IPS-11a (cell line): Measurements from ENCODE around the gene MYO19.
"Not testable (repeated sequence)": the region's sequence is repeated elsewhere in the genome, so short reads cannot be mapped to it uniquely, and the experiment has no call there.

Experiments
- H3K4me3 ChIP-seq: one replicate; pipeline ENCODE4 v1.5.1; 2013; ENCODE audit warnings: low read depth, low read length, control low read depth

MYO19 gene

DNA sequence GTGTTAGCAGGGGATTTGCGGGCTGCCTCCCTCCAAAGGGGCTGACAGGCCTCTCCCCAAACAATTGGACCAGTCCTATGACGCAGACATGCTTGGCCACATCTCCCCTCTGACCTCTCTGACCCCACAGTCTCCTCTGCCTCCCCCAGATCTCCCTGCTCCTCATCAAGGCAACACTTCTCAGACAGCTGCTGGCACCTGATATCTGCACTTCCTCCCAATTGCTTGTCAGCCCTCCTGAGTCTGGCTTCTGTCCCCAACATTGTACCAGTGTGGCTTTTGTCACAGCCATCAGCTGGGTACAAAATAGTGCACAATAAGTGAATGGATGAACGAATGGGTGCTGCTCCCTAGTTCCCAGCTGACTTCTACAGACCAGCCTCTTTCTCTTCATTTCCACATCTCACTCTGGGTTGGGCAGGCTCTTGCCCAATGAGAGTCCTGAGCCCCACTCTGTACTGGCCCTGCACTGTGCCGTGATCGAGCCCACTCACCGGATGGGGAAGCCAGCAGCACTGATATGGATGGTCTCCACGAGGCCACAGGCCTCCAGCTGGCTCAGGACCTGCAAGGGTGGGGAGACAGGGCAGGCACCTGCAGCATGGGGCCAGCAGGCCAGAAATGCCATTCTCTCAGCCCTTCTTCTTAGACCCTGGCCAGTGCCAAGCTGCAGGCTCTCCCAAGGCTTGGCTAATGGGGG is 31.1 kb downstream of the MYO19 start:
- H3K4me3 ChIP-seq, result no peak overlapping the region

GRCh38 chr17:36501963-36502362 is 32.7 kb downstream of the MYO19 start:
- no peak overlapping the region for H3K4me3 ChIP-seq

- no peak overlapping the region for H3K4me3 ChIP-seq
Observed at GRCh38 chr17:36501351-36501750, 33.3 kb downstream of the MYO19 start.

- H3K4me3 ChIP-seq, result no peak overlapping the region
Observed at GRCh38 chr17:36500745-36501225, 33.9 kb downstream of the MYO19 start.

GRCh38 chr17:36498560-36499300 is 35.9 kb downstream of the MYO19 start:
- H3K4me3 ChIP-seq, result no peak overlapping the region

DNA sequence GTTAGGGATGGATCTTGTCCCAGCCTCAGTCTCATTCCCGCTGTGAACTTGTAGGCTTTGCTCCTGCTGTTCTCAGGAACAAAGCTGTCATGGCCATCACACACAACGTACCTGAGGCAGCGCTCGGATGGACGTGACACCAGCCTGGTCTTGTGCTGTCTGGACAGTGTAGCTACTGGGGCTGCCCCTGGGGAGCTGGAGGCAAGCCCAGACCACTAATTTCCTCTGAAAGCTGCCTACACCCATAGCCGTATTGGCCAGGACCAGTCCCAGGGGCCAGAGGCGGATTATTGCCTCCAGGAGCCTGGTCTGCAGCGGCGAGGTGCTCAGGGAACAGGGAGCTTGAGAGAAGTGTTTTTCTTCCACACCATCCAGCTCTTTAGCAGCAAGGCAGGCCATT is 36.5 kb downstream of the MYO19 start:
- no peak overlapping the region for H3K4me3 ChIP-seq

DNA sequence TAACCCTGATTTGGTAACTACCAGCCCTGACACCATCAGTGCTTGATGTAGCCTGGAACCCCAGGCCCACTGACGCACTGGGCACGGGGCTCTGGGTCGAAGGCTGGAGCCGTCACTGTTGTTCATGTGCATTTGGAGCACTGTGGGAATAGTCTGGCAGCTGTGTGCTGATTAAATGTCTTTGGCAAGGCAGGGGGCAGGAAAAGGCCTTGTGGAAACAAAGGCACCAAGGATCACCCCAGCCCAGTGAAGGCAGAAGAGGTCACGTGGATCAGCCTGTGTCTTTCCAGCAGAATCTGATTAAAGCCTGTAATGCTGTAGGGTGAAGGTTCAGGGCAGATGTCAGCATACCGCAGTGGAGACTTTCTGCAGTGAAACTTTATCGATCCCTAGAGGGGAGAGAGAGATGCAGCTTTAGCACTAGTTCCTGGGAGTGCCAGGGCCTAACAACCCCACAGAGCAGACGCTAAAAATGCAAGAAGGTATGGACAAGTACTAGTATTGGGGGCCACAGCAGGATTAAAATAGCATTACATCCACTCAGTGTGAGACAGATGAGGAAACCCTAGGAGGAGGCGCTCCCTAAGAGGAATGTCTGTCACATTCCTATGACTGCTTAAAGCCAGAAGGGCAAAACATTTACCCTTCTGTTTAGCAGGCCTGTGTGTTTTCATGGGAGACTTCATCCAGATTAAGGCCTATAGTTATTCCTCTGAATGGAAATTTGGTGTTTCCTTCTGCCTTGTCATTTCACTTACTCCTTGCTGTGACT is 38.5 kb downstream of the MYO19 start:
- no peak overlapping the region for H3K4me3 ChIP-seq

DNA sequence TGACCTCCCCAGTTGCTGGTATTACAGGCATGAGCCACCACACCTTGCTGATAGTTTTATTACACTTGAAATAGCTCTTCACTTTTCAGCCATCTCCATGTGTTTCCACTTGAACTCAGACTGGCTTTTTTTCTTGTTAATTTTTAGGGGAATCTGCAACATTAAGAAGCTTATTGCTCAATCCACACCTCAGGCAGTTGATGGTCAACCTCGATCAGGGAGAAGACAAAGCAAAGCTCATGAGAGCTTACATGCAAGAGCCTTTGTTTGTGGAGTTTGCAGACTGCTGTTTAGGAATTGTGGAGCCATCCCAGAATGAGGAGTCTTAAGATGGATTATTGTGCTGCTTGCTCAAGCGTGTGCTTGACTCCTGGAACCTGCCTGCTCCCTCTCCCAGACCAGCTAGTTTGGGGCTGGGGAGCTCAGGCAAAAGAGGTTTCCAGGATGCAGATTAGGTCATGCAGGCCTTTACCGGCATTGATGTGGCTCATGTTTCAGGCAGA is 39.5 kb downstream of the MYO19 start:
- H3K4me3 ChIP-seq, result no peak overlapping the region

DNA sequence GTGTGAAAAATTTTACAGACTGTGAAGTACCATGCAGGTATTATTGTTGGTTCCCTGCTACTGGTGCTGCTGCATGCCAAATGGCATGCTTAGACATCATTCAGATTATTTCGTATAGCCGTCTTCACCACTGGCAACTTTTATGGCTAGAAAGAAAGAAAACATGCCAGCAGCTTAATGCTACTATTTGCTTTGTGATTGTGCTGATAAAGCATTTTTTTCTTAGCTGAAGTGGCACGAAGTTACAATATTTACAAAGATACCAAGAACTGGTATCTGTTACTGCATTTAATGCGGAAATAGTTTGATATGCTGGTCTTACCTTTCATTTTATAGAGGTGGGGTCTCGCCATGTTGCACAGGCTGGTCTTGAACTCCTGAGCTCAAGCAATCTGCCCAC is 40.0 kb downstream of the MYO19 start:
- H3K4me3 ChIP-seq, result no peak overlapping the region

- H3K4me3 ChIP-seq, result no peak overlapping the region
Observed at GRCh38 chr17:36493956-36494355, 40.7 kb downstream of the MYO19 start.

- peak within 1 kb of the TSS; percentile 88 for H3K4me3 ChIP-seq
Observed at GRCh38 chr17:36486204-36487194, 48.2 kb downstream of the MYO19 start, which contains the start of gene ZNHIT3. ZNHIT3 (plus strand) TSS chr17:36486681; CDS start chr17:36486700, 19 bp downstream.

- peak overlapping the region; percentile 88 for H3K4me3 ChIP-seq
Observed at GRCh38 chr17:36485805-36486203, 48.9 kb downstream of the MYO19 start.

- no peak overlapping the region for H3K4me3 ChIP-seq
Observed at GRCh38 chr17:36485027-36485426, 49.6 kb downstream of the MYO19 start.

DNA sequence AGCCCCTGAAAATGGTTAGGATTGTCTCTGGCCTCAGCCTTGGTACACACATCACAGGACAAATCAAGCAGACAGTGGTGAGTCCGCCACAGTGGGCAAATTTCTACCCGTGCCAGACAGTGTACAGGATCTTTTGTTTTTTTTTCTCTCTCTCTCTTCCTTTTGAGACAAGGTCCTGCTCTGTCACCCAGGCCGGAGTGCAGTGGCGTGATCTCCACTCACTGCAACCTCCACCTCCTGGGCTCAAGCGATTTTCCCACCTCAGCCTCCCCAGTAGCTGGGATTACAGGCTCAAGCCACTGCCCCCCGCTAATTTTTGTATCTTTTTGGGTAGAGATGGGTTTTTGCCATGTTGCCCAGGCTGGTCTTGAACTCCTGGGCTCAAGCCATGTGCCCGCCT is 50.6 kb downstream of the MYO19 start:
- H3K4me3 ChIP-seq, result not testable (repeated sequence)

DNA sequence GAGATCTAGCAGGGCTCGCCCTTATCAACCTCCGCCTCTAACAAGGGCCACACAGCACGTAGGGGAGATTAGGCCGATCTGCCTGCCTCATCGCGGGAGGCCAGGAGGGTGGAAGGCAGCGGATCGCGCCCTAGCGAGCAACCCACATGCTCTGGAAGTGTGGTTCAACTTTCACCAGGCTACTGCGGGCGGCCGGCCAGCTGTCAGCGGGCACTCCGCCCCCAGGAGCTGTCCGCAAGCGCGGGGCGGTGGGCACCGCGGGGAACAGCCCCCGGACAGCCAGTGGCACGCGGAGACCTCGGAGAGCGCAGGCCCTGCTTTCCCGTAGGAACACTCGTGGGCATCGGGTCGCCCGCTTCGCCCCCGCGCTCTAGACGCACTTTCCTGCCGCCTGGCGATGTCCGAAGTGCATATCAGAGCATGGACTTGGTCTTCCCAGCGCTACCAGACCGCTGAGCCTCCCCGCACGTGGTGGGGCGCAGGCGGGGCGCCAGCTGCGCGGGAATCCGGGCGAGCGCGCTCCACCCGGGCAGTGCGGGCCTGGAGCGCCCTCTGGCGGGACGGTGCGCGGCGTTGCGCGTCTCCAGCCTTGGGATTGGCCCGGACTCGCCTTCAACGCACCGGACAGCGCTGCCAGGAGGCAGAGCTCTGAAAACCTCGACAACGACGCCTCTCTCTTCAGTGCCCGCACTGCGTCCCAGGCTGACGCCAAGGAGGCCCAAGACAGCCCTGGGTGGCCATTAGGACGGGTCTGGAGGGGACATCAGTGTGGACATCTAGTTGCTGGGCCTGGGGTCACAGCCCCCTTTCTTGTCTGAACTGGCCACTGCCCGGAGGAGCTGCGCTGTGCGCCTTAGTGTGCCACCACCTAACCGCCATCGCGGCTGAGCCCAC is 51.8 kb downstream of the MYO19 start:
- no peak overlapping the region for H3K4me3 ChIP-seq

DNA sequence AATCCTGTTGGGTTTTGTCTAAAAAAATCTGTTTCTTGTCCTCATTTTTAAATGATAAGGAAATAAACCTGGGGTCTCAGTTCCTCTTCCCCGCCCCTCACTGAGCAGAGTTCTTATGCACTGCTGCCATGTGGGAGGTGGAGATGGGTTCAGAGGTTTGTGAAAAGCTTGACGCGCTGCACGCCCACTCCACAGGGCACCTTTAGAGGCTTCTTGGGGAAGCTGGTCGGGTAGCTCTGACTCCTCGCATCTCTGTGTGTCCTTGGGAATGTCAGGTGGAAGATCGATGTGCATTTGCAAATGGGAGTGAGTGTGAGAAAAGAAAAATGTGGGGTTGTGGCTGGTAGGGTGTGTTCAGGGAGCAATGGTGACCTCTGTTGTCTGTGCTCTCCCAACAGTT is 52.8 kb downstream of the MYO19 start:
- no peak overlapping the region for H3K4me3 ChIP-seq

DNA sequence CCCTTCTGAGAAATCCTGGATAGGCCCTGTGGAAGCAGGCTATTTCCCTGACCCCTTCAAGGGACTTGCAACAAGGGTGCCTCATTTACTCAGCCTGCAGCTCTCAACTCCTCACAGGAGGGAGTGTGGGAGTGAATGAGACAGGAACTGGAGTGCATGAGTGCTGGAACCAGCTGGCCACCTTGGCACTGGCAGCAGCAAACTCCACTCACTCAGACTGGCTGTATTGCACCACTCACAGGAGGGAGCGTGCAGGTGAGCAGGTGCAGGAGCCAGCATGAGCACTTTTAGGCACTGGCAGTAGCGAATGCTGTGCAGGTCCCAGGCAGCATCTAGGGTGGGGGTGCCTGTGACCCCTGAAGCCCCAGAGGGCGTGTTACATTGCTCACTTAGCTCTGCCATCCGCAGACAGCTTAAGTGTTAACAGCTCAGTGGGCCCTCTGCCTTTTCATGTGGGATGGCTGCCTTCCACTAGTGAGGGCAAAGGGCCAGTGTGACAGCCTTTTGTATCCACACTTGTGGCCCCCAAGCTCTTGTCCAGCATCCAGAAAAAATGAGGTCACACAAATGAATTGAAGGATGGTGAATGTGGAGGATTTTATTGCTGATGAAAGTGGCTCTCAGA is 59.2 kb downstream of the MYO19 start:
- H3K4me3 ChIP-seq, result no peak overlapping the region

GRCh38 chr17:36474571-36474970 is 60.1 kb downstream of the MYO19 start:
- no peak overlapping the region for H3K4me3 ChIP-seq

DNA sequence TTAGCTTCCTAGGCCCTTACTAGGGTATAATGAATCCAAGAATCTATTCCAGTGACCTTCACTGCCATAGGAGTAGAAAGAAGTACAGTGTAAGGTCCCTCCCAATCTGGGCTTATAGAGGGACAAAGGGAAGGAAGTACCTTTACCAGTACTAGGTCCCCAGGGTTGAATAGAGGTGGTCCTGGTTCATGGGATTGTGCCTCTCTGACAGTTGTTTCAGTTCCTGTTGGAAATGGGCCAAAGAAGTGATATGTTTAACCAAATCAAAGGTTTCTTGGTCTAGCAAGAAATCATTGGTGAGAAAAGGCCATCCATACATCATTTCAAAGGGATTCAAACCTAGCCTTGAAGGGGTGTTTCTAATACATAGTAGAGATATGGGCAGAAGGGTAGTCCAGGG is 64.2 kb downstream of the MYO19 start:
- H3K4me3 ChIP-seq, result no peak overlapping the region
